Nephron progenitor cell (in vitro differentiated cells): ENCODE data around the gene RPIA.

Experiments
- DNase-seq: peaks from one replicate; pipeline ENCODE4 v3.0.0; 2021
- H3K27ac Mint-ChIP-seq: 2 replicates; pipeline ENCODE4 v1.8.0; 2021; ENCODE audit warnings: mild to moderate bottlenecking, moderate library complexity, mixed read lengths
- H3K27me3 Mint-ChIP-seq: 2 replicates; pipeline ENCODE4 v1.8.0; 2021; ENCODE audit warnings: mild to moderate bottlenecking, low read depth, mixed read lengths; ENCODE audit not compliant: poor library complexity
- H3K36me3 Mint-ChIP-seq: 2 replicates; pipeline ENCODE4 v1.8.0; 2021; ENCODE audit warnings: low read depth, mixed read lengths
- H3K4me1 Mint-ChIP-seq: 2 replicates; pipeline ENCODE4 v1.8.0; 2021; ENCODE audit warnings: mixed read lengths
- H3K4me3 Mint-ChIP-seq: 2 replicates; pipeline ENCODE4 v1.8.0; 2021; ENCODE audit warnings: mild to moderate bottlenecking, moderate library complexity, mixed read lengths
- H3K9me3 Mint-ChIP-seq: 2 replicates; pipeline ENCODE4 v1.8.0; 2021; ENCODE audit warnings: mild to moderate bottlenecking, moderate library complexity, mixed read lengths
- TF ChIP-seq, protein P1 (sequence below): fragments of 200-600 bp; sonication (generic); IDR thresholded peaks from 2 replicates; pipeline ENCODE4 v1.5.0; 2021; ENCODE audit warnings: antibody characterized with exemption

Gene RPIA

DNA sequence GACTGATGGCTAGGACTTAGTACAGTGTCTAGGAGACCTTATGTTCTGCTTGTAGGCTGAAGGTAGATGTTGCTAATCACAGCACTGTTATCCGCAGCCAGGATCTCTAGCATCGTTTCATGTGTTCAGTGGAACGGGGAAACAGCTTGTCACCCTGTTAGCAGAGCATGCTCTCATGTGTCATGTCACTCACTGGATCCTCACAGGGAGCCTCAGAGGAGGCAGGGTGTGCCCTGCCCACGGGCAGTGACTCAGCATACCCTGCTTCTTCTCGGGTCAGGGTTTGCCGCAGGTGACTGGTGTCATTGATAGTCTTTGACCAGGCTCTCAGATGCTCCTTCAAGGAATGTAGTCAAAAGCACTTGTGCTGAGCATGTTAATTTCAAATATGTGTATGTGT lies 44.4 kb downstream of the RPIA start:
- no peaks in the 10 kb centered on the region for H3K9me3 Mint-ChIP-seq
- no peaks in the 10 kb centered on the region for H3K27me3 Mint-ChIP-seq
- DNase-seq = no peak
- H3K27ac Mint-ChIP-seq = no peak overlapping the region
- H3K4me1 Mint-ChIP-seq = no peaks in the 10 kb centered on the region
- no peak overlapping the region for H3K4me3 Mint-ChIP-seq
- peaks cover 29% of the 10 kb centered on the region for H3K36me3 Mint-ChIP-seq
- TF ChIP-seq, protein P1, sequence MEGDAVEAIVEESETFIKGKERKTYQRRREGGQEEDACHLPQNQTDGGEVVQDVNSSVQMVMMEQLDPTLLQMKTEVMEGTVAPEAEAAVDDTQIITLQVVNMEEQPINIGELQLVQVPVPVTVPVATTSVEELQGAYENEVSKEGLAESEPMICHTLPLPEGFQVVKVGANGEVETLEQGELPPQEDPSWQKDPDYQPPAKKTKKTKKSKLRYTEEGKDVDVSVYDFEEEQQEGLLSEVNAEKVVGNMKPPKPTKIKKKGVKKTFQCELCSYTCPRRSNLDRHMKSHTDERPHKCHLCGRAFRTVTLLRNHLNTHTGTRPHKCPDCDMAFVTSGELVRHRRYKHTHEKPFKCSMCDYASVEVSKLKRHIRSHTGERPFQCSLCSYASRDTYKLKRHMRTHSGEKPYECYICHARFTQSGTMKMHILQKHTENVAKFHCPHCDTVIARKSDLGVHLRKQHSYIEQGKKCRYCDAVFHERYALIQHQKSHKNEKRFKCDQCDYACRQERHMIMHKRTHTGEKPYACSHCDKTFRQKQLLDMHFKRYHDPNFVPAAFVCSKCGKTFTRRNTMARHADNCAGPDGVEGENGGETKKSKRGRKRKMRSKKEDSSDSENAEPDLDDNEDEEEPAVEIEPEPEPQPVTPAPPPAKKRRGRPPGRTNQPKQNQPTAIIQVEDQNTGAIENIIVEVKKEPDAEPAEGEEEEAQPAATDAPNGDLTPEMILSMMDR = no peak

DNA sequence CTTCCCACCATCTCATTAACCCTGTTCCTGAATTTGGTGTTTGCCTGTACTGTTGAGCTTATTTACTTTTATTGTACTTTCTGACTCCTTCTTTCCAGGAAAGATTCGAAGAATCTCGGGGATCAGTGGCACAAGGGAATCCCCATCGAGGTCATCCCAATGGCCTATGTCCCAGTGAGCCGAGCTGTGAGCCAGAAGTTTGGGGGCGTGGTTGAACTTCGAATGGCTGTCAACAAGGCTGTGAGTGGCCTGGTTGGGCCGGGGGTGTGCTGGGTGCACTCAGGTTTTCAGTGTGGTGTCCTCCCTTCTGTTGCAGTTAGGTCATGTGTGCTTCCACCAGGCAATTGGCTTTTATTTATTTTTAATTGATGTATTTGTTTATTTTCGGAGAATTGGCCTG lies 45.0 kb downstream of the RPIA start:
- H3K4me3 Mint-ChIP-seq = no peak overlapping the region
- H3K4me1 Mint-ChIP-seq = no peaks in the 10 kb centered on the region
- DNase-seq = no peak
- no peaks in the 10 kb centered on the region for H3K27me3 Mint-ChIP-seq
- H3K27ac Mint-ChIP-seq = no peak overlapping the region
- H3K9me3 Mint-ChIP-seq = peaks cover 1% of the 10 kb centered on the region
- peaks cover 35% of the 10 kb centered on the region for H3K36me3 Mint-ChIP-seq
- TF ChIP-seq, protein P1 = no peak

DNA sequence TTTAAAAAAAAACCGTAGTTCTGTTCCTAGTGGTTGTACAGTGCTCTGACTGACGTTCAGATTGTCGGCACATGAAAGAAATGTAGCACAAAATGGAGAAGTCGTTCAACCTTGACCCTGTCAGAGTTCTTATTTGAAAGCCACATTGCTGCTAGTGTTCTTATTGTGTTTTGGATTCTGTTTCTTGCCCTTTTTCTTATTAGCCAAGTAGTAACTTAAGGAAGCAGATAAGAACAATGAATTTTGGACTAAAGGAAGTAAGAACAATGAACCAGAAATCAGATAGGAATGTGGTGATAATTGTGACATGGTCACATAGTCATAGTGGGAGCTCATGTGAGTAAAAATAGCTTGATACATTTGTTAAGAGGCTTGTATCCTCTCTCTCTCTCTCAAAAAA lies 45.9 kb downstream of the RPIA start:
- Mint-ChIP-seq H3K36me3 (peaks cover 44% of the 10 kb centered on the region), H3K9me3 (peaks cover 11% of the 10 kb centered on the region), H3K4me3 (no peak overlapping the region), H3K4me1 (no peaks in the 10 kb centered on the region), H3K27me3 (no peaks in the 10 kb centered on the region), H3K27ac (no peak overlapping the region)
- TF ChIP-seq, protein P1 = no peak
- DNase-seq = no peak

DNA sequence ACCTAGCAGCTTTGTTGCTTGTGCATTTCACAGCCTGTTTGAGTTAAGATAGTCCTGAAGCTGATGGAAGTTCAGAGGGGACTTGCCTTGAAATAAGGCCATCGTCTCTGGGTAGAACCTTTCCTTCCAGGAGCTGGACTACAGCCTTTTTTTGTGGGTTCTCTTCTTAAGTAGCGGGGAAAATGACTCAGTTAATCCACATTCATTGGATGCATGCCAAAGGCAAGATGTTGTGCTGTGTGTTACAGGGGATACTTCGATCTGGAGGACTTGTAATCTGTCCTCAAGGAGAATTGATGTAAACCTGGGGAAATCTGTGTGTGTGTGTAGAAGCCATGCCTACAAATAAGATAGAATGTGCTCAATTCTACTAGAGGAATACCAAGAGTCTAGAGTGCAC lies 46.8 kb downstream of the RPIA start:
- TF ChIP-seq, protein P1 = no peak
- no peak overlapping the region for H3K27ac Mint-ChIP-seq
- DNase-seq = no peak

GRCh38 chr2:88739985-88740600 lies 48.6 kb downstream of the RPIA start:
- H3K4me1 Mint-ChIP-seq = no peaks in the 10 kb centered on the region
- no peaks in the 10 kb centered on the region for H3K27me3 Mint-ChIP-seq
- H3K9me3 Mint-ChIP-seq = peaks cover 38% of the 10 kb centered on the region
- peak; percentile 78 for DNase-seq
- TF ChIP-seq, protein P1 = peak; percentile 89
- H3K4me3 Mint-ChIP-seq = no peak overlapping the region
- peaks cover 66% of the 10 kb centered on the region for H3K36me3 Mint-ChIP-seq
- H3K27ac Mint-ChIP-seq = no peak overlapping the region

More for the DNA sequence above, 46.8 kb downstream of the RPIA start:
- Mint-ChIP-seq H3K36me3 (peaks cover 48% of the 10 kb centered on the region), H3K4me3 (no peak overlapping the region), H3K9me3 (peaks cover 20% of the 10 kb centered on the region), H3K27me3 (no peaks in the 10 kb centered on the region), H3K4me1 (no peaks in the 10 kb centered on the region)

DNA sequence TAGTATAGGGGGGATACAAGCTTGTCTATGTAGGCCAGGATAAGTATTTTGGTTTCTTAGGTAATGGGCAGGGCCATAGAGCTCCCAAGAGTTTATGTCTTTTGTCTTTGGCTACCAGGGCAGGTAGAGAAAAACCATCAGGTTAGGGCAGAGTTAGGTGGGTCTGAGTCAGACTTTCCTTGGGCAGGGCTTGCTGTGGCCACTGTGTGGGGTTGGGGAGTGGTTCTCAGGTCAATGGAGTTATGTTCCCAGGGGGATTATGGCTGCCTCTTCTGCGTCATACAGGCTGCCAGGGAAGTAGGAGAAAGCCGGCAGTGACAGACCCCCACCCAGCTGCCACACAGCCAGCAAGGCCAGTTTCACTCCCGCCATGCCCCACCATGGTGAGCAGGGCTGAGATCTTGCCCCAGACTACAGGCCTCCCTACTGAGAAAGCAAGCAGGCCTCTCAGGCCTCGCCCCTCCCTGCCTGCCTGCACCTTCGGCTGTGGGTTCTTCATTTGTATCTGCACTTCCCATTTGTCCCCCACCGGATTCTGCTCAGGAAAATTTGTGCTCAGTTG lies 55.5 kb downstream of the RPIA start:
- Mint-ChIP-seq H3K27me3 (no peaks in the 10 kb centered on the region), H3K36me3 (peaks cover 90% of the 10 kb centered on the region), H3K4me3 (no peak overlapping the region), H3K9me3 (peaks cover 42% of the 10 kb centered on the region), H3K4me1 (no peaks in the 10 kb centered on the region), H3K27ac (no peak overlapping the region)
- TF ChIP-seq, protein P1 = no peak
- DNase-seq = no peak
